RPMI7951 (cell line): ENCODE measurements around the gene UTF1. TPM values are rescaled to one million over a fixed set of nuclear protein-coding genes. Genes with fewer than 3 reads are reported as not detected.
"Not testable (repeated sequence)": the region's sequence is repeated elsewhere in the genome, so short reads cannot be mapped to it uniquely, and the experiment has no call there.

Experiments
- DNase-seq: peaks from one replicate; pipeline ENCODE4 v3.0.0-alpha.2; 2012; ENCODE audit warnings: low read depth
- total RNA-seq: library from RNA; depleted of rRNA; stranded (reverse); fragments of >200 nt; shearing (Covaris generic); gene quantifications from 2 replicates; pipeline ENCODE4 v1.2.3, GENCODE V29; 2014

UTF1 gene
- total RNA-seq, 1 experiment from 2014 or later, result not detected

GRCh38 chr10:133264461-133264860 is 34.4 kb downstream of the UTF1 start:
- no peak for DNase-seq

- DNase-seq, result not testable (repeated sequence)
Measured at GRCh38 chr10:133265052-133265451, 35.0 kb downstream of the UTF1 start.

- DNase-seq, result no peak
Measured at GRCh38 chr10:133266056-133266795, 36.2 kb downstream of the UTF1 start.

- no peak for DNase-seq
Measured at GRCh38 chr10:133267293-133267692, 37.3 kb downstream of the UTF1 start.

GRCh38 chr10:133267829-133268228 is 37.8 kb downstream of the UTF1 start:
- no peak for DNase-seq

GRCh38 chr10:133268532-133268931 is 38.5 kb downstream of the UTF1 start:
- DNase-seq, result no peak

GRCh38 chr10:133269367-133269766 is 39.4 kb downstream of the UTF1 start:
- DNase-seq, result no peak

GRCh38 chr10:133270204-133270603 is 40.2 kb downstream of the UTF1 start:
- DNase-seq, result no peak

GRCh38 chr10:133270773-133271297 is 40.8 kb downstream of the UTF1 start:
- DNase-seq, result no peak

GRCh38 chr10:133271521-133272300 is 41.7 kb downstream of the UTF1 start:
- DNase-seq, result no peak

- DNase-seq, result no peak
Measured at GRCh38 chr10:133272301-133272963, 42.4 kb downstream of the UTF1 start.

GRCh38 chr10:133272964-133273420 is 43.0 kb downstream of the UTF1 start:
- DNase-seq, result no peak

GRCh38 chr10:133273534-133274143 is 43.6 kb downstream of the UTF1 start:
- DNase-seq, result no peak

GRCh38 chr10:133274751-133275683 is 45.0 kb downstream of the UTF1 start:
- DNase-seq, result peak; percentile 39

- peak; percentile 19 for DNase-seq
Measured at GRCh38 chr10:133275684-133276092, 45.7 kb downstream of the UTF1 start.

GRCh38 chr10:133276100-133276434 is 46.0 kb downstream of the UTF1 start:
- DNase-seq, result no peak

GRCh38 chr10:133276435-133277201 is 46.6 kb downstream of the UTF1 start, which contains the start of gene ADAM8:
Gene ADAM8 (minus strand): TSS chr10:133276868. CDS start chr10:133276817, 51 bp downstream.
- DNase-seq, result no peak

- no peak for DNase-seq
Measured at GRCh38 chr10:133277277-133277992, 47.4 kb downstream of the UTF1 start.

GRCh38 chr10:133277993-133278576 is 48.1 kb downstream of the UTF1 start:
- peak; percentile 14 for DNase-seq
